GM21526 (cell line): ENCODE results near the gene DOCK8.

ENCODE experiments used
- ATAC-seq: cut with Tn5 transposase; IDR thresholded peaks from one replicate; pipeline ENCODE4 v1.9.1; 2021; ENCODE audit warnings: moderate library complexity; ENCODE audit not compliant: unreplicated experiment, low FRiP score

Gene DOCK8

DNA sequence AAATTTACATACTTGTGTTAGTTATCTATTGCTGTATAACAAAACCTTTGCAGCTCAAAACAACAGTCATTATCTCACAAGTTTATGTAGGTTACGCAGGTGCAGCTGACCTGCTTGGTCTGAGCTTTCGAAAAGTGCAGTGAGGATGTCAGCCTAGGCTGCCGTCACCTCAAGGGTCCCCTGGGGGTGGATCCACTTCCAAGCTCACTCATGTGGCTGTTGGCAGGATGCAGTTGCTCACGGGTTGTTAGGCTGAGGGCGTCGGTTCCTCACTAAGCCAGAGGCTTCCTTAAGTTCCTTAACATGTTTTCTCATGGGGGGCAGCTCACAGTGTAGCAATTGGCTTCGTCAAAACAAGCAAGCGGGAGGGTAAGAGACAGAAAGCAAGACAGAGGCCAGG, 139.8 kb downstream of the DOCK8 start:
- no peak for ATAC-seq

DNA sequence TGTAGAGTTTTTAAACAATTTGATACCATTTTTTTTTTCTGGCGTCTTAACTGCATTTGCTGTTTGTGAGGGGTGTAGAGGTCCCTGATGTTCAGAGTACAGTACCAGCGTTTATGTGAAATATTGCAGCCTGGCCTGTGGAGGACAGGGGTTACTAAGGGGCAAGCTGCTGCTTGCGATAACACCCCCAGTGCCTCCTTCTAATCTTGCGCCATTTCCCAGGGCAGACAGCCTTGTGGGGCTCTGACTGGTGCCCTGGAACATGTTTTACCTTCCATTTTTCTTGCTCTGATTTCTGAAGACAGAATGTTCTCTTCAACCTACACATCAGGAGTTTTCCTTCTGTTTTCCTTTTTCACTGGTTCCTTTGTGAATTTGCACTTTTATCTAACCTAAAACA, 142.9 kb downstream of the DOCK8 start:
- no peak for ATAC-seq

DNA sequence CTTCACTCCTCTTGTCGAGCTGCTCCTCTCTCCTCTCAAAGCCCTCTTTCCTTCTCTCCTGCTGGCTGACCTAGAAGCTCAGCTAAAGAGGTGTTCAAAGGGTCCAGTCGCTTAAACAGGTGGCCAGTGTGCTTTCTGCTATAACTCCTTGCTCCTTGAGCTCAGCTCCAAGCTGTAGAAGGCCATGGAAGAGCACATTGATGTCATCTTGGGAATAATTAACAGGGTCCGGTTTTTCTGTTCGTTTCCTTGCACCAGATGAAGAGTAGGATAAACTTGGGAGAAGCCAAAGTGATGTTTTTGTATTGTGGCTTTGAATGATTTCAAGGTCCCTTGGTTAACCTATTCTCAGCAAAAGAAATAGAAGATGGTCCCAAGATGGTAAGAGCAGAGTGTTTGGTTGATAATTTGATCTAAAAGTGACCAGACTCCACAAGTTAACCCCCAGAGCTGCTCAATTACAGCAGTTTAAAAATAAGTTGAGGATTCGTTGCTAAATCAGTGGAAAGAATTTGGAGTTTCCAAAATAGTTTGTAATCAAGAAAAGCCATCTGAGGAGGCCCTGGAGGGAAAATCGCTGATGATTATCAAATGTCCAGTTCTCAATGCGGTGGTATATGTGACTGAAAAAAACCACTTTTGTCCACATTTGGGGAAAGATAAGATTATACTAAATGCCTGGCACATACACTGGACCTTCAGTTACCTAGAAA, 148.1 kb downstream of the DOCK8 start:
- no peak for ATAC-seq

DNA sequence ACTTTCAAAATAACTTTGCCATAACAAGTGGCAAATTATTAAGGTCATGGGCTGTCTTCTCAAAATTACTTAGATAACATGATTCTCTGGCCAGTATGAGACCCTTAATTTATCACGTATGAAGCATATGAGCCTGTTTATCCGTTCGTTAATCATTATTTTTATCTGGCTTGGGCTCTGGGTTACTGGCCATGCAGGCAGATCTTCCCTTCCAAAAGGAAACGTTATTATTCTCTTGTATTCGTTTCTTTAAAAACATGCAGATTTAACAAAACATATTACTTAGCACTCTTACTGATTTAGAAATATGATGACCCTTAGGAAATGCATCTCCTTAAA, 148.6 kb downstream of the DOCK8 start:
- ATAC-seq, result no peak

DNA sequence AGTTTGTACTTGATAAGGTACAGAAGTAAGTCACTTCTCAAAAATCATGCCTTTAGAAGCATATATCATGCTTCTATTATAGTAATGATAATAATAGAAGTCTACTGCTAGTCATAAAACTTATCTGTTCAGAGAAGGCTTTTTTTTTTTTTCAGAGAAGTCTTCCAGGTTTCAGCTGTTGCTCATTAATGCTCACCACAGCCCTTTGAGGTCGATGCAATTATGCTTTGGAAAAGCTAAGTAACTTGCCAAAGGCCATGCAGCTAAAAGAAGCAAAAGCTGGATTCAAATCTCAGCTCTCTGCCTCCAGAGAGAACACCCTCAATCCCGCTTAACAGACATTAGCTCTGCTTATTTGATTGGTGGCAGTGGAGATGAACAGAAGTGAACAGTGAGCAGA, 150.8 kb downstream of the DOCK8 start:
- no peak for ATAC-seq

DNA sequence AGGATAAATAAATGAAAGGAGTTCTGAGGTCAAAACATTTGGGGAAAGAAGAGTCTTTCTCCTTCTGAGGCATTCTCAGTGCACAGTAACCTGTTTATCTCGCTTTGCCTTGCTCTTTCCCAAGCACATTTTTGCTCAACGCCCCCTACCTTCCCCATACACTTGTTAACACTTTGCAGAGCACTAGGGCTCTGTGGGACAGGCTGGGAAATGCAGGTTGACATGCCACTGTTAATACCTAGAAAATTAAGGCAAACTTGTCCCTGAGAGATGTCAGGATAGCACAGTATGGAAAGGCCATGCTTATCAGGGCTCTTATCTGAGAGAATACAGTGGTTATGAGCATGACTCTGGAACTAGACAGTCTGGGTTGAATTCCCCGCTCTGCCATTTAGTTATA, 152.0 kb downstream of the DOCK8 start:
- no peak for ATAC-seq

DNA sequence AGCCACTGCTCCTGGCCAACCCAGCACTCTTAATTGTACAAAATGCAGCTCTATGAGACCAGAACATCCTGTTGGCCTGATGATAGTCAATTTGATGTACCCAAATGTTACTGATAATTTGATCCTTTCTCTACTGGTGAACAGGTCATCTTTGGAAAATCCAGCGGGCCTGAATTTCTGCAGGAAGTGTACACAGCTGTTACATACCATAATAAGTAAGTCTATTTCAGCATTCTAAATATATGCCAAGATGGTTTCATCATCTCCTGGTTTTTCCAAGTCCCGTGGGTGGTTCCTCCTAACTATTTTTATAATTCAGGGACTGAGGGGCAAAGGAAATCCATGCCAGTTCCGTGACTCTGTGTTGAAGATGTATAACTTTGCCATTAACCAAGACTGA, 155.4 kb downstream of the DOCK8 start:
- no peak for ATAC-seq

DNA sequence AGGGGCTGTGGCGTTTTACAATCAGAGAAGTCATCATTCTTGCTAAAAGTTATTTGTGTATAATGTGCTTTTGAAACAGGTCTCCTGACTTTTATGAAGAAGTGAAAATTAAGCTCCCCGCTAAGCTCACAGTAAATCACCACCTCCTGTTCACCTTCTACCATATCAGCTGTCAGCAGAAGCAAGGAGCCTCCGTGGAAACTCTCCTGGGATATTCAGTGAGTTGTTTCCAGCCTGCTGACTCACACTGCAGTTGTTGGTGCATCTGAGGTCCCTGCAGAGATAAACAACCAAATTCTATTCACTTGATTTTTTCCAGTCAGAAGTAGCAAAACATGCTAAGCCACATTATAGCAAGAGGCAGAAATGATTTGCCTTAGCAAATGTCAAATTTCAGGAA, 156.7 kb downstream of the DOCK8 start:
- no peak for ATAC-seq

DNA sequence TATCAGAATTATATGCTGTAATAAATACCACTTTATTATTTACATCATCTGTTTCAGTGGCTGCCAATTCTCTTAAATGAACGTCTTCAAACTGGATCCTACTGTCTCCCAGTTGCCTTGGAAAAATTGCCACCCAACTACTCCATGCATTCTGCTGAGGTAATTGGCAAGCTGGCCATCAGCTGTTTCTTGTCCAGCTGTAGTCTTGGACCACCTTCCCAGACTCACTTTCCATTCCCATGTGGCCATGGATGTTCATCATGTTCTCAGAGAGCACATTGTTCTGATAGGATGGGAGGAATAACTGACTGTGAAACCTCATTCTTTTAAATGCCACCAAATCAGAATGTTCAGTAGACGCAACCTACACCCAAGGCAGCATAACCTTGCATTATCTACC, 157.5 kb downstream of the DOCK8 start:
- no peak for ATAC-seq

DNA sequence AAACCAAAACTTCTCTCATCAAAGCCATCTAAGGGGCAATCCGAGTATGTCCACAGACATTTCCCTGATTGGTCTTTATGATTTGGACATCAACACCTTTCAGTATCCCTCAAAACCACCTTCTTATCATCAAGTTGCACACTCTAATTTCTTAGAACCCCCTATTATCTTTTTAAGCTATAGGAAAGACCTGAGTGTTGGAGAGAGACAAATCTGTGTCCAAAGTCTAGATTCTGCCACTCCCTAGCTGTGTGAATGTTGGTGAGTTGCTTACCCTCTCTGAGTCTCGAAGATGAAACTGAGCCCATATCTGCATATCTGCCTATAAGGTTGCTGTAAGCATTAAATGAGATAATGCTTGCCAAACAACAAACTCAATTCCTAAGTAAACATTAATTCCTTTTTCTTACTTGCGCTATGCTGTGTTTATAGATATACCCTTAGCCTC, 159.1 kb downstream of the DOCK8 start:
- ATAC-seq, result no peak

DNA sequence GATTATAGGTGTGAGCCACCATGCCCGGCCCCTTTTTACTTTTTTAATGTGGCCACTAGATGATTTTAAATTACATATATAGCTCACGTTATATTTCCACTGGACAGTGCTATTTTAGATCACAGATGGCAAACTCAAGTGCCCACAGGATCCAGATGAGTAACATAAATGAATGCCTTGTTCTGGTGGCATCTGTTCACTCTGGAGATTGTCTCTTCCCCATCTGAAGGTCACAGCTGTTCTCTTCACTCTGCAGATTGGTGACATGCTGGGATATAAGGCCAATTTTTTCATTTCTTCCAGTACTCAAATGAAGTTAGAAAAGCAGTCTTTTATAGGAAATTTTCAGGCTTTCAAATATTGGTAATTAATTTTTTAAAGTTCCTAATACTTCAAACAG, 160.1 kb downstream of the DOCK8 start:
- ATAC-seq, result no peak

DNA sequence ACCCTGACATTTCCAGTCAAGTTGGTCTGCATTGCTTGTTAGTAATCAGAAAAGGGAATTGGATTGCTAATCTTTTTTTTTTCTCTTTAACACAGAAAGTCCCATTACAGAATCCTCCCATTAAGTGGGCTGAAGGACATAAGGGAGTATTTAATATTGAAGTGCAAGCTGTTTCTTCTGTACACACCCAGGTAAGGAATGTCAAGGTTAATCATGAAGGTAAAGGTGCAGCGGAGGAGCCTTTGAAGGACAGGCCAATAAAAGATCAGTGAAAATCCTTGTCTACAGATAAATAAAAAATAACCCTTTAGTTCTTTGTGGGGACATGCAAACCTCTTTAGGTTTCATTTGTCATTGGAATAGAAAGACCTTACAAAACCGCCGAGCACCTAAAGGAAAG, 161.4 kb downstream of the DOCK8 start:
- ATAC-seq, result no peak

DNA sequence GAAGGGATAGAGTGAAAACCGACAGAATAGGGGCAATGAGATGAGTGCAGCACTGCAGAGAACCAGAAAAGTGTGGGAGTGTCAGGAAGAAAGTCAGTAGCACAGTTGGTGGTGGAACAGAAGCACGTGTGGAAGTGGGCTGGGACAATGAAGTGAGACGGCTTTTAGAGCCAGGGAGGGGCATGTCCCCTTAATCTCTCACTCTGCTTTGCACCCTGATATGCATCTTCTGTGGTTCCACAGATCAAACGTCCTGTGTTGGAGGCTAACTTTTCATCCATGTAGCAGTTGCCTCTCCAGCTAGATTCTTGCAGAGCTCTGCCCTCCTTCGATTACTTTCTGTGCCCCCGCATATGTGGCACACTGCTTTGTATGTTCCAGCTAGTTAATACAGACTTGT, 163.6 kb downstream of the DOCK8 start:
- no peak for ATAC-seq

DNA sequence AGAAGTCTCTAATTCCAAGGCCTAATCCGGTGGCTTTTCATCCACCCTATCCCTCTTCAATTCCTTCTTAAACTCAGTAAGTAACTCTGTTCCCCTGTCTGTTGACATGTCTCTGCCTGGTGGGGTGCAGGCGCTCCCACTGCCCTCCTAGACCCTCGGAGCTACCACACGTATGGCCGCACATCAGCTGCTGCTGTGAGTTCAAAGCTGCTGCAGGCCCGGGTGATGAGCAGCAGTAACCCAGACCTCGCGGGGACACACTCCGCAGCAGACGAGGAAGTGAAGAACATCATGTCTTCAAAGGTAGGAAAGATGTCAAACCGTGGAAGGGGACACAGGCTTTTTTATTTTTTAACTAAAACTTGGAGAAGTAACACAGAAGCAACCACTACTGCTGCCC, 167.7 kb downstream of the DOCK8 start:
- no peak for ATAC-seq

DNA sequence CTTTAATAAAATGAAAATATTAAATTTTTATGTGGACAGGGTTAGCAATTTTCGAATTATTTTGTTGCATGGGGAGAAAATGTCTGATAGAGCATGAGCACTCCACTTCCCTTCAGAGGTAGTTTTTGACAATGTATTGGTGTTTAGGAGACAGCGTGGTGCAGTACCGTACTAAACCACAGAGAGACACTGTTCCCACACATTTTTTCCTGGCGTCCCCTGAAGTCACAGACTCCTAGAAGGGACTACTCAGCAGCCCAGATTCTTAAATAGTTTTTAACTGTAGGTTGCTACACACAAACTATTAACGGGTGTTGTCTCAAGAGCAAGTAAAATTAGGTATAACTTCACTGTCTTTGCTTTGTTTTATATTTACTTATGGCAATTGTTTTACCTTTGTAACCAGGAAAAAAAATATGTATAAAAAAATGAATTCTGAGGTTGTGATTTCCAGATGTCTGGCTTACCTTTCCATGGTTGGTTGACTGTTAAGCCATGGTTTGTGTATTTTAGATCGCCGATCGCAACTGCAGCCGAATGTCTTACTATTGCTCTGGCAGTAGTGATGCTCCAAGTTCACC, 171.2 kb downstream of the DOCK8 start:
- no peak for ATAC-seq

DNA sequence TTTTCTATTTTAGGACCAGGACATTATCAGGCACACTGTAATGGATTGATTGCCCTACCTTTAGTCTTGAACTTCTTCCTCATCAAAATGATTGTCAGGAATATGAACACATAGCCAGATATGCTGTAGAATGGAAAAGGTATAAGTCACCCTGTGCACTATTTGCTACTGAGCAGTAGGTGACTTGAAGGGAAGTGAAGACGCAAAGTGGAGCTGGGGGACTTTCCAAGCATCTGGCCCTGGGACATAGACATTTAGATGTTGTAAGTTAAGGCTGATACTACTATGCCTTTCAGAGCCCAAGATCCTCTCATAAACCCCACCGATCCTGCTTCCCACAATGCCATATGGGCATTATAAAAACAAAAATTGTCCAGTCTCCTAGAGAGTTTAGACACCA, 174.5 kb downstream of the DOCK8 start:
- no peak for ATAC-seq

DNA sequence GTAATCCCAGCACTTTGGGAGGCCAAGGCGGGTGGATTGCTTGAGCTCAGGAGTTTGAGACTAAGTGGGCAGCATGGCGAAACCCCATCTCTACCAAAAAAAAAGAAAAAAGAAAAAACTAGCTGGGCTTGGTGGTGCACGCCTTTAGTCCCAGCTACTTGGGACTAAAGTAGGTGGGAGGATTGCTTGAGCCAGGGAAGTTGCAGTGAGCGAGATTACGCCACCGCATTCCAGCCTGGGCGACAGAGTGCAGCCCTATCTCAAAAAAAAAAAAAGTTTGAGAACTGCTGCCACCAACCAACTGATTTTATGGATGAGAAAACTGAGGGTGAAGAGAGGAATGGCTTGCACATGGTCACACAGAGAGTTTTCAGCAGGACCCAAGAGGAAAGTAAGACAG, 175.1 kb downstream of the DOCK8 start:
- no peak for ATAC-seq

DNA sequence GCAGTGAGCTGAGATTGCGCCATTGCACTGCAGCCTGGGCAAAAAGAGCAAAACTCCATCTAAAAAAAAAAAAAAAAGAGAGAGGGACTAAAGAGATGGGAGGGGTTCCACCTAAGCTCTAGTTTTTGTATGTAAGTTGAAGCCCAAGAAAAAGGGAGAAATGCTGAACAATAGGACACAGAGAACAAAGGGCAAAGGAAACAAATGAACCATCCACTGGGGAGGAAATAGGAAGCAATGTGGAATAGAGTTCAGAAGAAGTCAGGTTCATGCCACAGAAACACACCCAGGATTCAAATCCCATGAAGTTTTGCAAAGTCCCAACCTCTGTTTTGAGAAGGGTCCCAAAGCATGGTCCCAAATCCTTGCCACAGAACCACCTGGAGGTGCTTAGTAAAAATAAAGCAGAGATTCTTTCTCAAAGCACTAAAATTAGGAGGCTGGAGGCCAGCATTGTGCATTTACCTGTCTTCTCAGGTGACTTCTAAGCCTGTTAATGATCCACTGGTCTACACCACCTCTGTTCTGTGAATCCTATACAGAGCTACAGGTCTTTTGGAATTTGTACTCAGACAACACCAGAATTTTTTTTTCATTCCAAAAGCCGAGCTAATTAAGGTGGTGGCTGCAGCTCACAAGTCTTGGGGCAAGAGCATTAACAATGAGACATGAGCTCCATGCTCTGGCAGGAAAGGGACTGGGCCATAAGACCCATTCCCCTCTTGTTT, 177.6 kb downstream of the DOCK8 start:
- no peak for ATAC-seq

DNA sequence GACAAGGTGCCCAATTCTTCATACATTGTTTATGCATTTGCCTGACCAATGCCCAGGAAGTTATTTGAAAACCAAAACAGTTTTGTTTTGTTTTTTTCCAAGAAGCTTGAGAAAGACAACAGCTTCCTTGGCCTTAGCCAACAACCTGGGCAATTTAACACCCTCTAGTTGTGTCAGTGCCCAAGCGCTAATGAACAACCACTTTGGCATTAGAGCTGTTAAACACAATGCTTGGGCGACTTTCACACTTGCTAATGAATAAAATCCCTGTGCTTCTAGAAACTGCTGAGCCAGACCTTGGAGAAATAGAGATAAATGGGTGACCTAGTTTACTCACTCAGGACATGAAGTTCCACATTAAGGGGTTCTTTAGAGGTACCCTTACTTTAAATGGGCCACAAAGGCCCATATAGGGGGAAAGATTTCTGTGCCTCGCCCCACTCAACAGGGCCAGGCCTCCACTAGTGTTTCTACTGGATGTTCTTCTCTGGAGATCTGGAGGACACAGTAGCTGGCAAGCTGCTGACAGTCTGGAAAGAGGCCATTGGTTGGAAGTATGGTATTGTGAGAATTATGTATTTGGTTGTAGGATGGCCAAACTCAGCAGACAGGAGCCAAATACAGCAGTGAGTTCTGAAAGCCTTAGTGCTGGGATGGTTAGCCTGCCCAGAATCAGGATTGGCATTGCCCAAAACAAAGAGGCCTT, 179.8 kb downstream of the DOCK8 start:
- no peak for ATAC-seq

DNA sequence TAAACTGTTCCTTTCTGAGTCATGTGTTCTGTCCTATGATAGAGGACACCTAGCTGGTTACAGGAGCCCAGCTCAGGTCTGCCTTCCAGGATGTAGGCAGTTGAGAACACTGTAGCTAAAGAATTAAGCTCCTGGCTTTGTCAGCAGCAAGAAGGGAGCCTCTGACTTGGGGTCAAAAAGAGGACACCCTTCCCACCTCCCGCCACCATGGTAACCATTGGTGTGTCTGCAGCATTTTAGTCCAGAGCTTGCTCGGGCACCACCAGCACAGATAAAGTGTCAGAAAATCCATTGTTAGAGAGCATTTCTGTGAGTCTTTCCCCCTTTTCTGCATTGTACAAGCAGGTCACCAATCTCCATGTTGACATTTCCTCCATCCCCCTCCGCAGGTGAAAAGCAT, 181.7 kb downstream of the DOCK8 start:
- ATAC-seq, result no peak

DNA sequence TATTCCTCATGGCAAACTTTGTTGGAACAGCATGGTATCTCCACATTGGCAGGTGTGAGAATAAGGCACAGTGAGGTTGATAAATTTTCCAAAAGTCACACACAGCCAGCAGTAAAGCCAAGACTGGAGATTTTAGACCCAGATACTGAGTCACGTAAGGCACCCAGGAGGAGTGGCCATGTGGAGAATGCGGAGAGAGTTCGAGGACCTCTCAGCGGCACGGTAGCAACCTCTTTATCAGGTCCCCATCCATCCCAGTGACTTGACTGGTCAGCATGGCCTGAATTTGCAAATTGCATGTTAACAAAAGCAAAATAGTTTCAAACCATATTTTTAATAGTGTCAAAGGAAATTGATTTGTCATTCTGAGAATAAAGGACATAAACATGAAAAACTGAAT, 183.4 kb downstream of the DOCK8 start:
- ATAC-seq, result no peak

DNA sequence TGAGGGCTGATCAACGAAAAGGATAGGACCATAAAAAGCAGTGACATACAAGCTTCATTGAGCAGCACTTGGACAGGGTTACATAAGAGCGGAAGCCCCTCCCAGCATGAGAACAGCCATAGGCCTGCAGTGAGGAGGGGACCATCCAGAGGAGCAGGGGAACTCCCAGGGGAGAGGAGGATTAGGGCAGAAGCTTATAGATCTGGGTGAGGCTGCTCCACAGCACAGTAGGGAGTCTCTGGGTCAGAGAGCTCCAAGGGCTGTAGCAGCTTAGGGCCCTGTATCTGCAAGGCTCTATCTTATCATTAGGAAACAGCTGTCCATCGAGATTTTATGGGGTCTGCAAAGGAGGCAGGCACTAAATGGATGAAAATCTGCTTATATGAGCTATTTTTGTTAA, 186.6 kb downstream of the DOCK8 start:
- no peak for ATAC-seq
